Jurkat, Clone E6-1 (cell line): ENCODE data around the gene BHLHE41.

Experiments used
- DNase-seq: peaks from one replicate; pipeline ENCODE4 v3.0.0-alpha.2; 2011; ENCODE audit warnings: low read depth, low spot score
- H3K4me3 ChIP-seq: 2 replicates; pipeline ENCODE4 v1.5.1; 2011; ENCODE audit warnings: mild to moderate bottlenecking, low read length, control low read depth, moderate library complexity

Gene BHLHE41

GRCh38 chr12:26095186-26095585 is 29.7 kb downstream of the BHLHE41 start:
- H3K4me3 ChIP-seq = no peak overlapping the region
- DNase-seq = no peak

DNA sequence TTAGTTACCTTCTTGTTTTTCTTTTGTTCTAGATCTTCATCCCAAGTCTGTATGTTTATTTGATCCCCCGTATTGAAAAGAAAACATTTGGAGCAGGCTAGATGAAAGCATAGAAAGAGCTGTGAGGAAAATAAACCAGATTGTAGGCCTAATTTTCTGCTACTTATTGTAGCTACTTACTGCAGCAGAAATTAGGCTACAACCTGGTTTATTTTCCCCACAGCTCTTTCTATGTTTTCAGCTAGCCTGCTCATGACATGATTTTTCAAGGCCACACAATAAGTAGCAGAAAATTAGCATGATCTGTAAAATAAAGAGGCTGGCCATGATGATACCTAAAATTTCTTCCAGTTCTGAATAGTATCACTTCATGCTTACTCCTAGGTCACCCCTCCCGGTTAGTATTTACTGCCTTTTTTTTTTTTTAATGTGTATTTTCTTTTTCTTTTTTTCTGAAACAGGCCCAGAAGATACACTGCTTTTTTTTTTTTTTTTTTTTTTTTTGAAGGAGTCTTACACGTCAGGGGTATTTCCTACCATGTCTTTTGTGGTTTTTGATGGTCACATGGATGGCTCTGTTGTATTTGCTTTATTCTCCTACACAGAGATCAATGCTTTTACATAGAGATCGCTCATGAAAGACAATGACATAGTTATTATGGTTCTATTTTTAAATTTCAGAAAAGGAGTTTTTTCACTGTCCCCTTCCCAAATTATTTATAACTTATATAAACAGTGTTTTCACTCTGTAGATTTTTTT is 32.3 kb downstream of the BHLHE41 start:
- DNase-seq = no peak
- no peak overlapping the region for H3K4me3 ChIP-seq

GRCh38 chr12:26091822-26092221 is 33.0 kb downstream of the BHLHE41 start:
- no peak for DNase-seq
- H3K4me3 ChIP-seq = no peak overlapping the region

DNA sequence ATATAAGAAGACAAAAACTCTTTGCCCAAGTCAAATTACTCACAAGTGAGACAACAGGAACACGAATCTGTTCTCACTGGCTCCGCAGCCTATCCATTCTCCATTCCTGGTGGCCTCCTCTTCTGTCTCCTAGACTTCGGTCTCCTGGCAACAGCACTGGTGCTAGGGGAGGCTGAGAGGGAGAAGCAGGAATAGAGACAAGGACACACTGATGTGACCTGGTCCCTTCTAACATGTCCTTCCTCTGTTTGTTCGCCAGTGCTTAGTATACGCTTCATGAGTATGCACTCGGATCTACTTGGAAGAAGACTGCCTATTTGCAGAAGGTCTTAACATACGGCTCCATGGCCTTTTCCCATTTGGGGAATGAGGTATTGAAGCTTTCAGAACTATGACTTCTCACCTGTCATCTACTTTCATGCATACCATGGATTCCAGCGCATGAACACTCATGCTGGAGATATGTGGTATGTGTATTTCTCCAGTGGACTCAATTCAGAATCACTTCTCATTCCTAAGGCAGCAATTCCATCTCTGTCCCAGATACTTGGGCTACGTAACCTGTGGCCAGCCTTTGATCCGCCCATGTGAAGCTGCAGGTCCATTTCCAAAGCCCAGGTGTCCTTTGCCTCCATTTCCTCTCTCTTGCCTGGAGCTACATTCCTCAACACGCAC is 33.9 kb downstream of the BHLHE41 start:
- no peak overlapping the region for H3K4me3 ChIP-seq
- no peak for DNase-seq

GRCh38 chr12:26088998-26089397 is 35.8 kb downstream of the BHLHE41 start:
- H3K4me3 ChIP-seq = no peak overlapping the region

DNA sequence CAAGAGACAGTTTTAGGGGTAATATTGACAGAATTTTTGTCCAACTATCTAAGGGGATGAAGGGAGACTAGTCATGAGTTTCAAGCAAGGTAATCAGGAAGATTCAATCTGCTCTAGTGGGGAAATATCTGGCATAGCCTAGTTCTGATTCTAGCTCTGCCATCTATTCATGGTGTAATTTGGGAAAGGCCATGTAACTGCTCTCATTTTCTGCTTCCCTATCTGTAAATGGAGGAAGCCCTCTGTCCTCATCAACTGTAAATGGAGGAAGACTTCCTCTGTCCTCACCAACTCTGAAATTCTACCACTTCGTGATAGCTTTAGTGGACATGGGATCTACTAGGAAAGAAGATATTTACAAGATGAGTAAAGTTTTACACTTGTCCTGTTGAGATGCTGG is 37.9 kb downstream of the BHLHE41 start:
- no peak for DNase-seq
- no peak overlapping the region for H3K4me3 ChIP-seq

More at GRCh38 chr12:26088998-26089397, 35.8 kb downstream of the BHLHE41 start:
- no peak for DNase-seq

- no peak for DNase-seq
These were observed 43.9 kb downstream of the BHLHE41 start for GRCh38 chr12:26080911-26081310.

DNA sequence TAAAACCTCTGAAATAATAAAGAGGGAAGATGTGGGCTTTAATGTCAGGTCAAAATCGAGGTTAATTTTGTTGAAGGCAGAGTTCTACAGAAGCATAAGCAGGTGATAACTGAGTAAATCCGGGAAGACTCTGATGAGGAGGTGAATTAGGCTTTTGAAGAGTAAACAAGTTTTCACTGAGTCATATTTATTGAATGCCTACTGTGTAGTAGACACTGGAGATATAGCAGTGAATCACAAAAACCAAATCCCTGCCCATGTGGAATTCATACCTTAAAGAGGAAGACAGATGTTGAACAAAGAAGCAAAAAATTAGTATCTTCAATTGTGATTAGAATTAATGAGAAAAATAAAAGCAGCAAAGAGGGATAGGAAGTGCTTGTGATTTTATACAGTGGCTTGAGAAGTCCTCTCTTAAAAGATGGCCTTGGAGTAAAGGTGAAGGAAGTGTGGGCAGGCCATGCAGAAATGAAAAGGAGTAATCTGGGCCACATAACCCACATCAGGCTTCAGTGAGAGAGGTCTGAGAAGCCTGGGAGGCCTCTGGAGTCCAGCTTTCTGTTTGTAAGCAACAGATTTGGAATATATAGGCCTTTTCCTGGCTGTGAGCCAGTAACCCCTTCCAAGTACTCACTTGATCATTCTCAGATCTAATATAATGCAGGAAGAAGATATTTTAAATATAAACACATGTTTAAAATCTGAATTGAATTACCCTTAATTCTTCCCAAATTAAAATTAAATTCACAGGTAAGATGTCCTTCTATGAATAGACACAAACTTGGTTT is 46.7 kb downstream of the BHLHE41 start:
- no peak for DNase-seq
- H3K4me3 ChIP-seq = no peak overlapping the region

More at GRCh38 chr12:26080911-26081310, 43.9 kb downstream of the BHLHE41 start:
- H3K4me3 ChIP-seq = no peak overlapping the region
